Liver (tissue), 3 donors: Measurements from ENCODE around the gene PCDHGA10.
"Not testable (repeated sequence)": the region's sequence is repeated elsewhere in the genome, so short reads cannot be mapped to it uniquely, and the experiment has no call there.

Experiments used
- FOXA1 ChIP-seq: IDR thresholded peaks from 2 replicates; pipeline ENCODE4 v1.6.1; 2016; ENCODE audit warnings: antibody characterized with exemption
- HNF4G ChIP-seq: IDR thresholded peaks from 2 replicates; pipeline ENCODE4 v1.6.1; 2016; ENCODE audit warnings: antibody characterized with exemption
- JUND ChIP-seq, 2 donors: IDR thresholded peaks; 2 replicates each; pipeline ENCODE4 v1.6.1; 2016; ENCODE audit warnings: antibody characterized with exemption in 2 of 2
- RAD21 ChIP-seq, 2 donors: IDR thresholded peaks; 2 replicates each; pipeline ENCODE4 v1.6.1; 2016; ENCODE audit warnings: antibody characterized with exemption in 2 of 2, mild to moderate bottlenecking in 2 of 2
- REST ChIP-seq: IDR thresholded peaks from 2 replicates; pipeline ENCODE4 v1.6.1; 2016; ENCODE audit warnings: antibody characterized with exemption, mild to moderate bottlenecking
- RXRA ChIP-seq, 2 donors: IDR thresholded peaks; 2 replicates each; pipeline ENCODE4 v1.6.1; 2017 to 2018; ENCODE audit warnings: antibody characterized with exemption in 2 of 2, mild to moderate bottlenecking in 1 of 2
- SP1 ChIP-seq: IDR thresholded peaks from 2 replicates; pipeline ENCODE4 v1.6.1; 2018; ENCODE audit warnings: antibody characterized with exemption, mild to moderate bottlenecking
- TAF1 ChIP-seq: conservative IDR thresholded peaks from 2 replicates; pipeline ENCODE4 v1.6.1; 2016; ENCODE audit warnings: antibody characterized with exemption, mild to moderate bottlenecking
- YY1 ChIP-seq: IDR thresholded peaks from 2 replicates; pipeline ENCODE4 v1.6.1; 2016; ENCODE audit warnings: antibody characterized with exemption, mild to moderate bottlenecking
- ZBTB33 ChIP-seq: IDR thresholded peaks from 2 replicates; pipeline ENCODE4 v1.6.1; 2016; ENCODE audit warnings: antibody characterized with exemption
- TF ChIP-seq, protein P1 (sequence below): fragments of 150-350 bp; IDR thresholded peaks from 2 replicates; pipeline ENCODE4 v1.5.1; 2017; ENCODE audit warnings: improper control_type of control experiment, low read depth, low read length; ENCODE audit not compliant: missing input control
- TF ChIP-seq, protein P2 (sequence below): IDR thresholded peaks from 2 replicates; pipeline ENCODE4 v1.6.1; 2016; ENCODE audit warnings: antibody characterized with exemption
- TF ChIP-seq, protein P3 (sequence below): IDR thresholded peaks from 2 replicates; pipeline ENCODE4 v1.6.1; 2016; ENCODE audit warnings: antibody characterized with exemption
- donor health status: healthy.
- donor health status: healthy.

DNA sequence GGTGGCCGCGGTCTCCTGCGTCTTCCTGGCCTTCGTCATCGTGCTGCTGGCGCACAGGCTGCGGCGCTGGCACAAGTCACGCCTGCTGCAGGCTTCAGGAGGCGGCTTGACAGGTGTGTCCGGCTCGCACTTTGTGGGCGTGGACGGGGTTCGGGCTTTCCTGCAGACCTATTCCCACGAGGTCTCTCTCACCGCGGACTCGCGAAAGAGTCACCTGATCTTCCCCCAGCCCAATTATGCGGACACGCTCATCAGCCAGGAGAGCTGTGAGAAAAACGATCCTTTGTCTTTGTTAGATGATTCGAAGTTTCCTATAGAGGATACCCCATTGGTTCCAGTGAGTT is 2.5 kb downstream of the PCDHGA10 start:
- TF ChIP-seq, protein P1, sequence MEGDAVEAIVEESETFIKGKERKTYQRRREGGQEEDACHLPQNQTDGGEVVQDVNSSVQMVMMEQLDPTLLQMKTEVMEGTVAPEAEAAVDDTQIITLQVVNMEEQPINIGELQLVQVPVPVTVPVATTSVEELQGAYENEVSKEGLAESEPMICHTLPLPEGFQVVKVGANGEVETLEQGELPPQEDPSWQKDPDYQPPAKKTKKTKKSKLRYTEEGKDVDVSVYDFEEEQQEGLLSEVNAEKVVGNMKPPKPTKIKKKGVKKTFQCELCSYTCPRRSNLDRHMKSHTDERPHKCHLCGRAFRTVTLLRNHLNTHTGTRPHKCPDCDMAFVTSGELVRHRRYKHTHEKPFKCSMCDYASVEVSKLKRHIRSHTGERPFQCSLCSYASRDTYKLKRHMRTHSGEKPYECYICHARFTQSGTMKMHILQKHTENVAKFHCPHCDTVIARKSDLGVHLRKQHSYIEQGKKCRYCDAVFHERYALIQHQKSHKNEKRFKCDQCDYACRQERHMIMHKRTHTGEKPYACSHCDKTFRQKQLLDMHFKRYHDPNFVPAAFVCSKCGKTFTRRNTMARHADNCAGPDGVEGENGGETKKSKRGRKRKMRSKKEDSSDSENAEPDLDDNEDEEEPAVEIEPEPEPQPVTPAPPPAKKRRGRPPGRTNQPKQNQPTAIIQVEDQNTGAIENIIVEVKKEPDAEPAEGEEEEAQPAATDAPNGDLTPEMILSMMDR, result not testable (repeated sequence)
- not testable (repeated sequence) for TF ChIP-seq RAD21 (IDR thresholded peaks at IDR 0.05); SP1; JUND (IDR thresholded peaks at IDR 0.05); YY1; RXRA (IDR thresholded peaks at IDR 0.05); TAF1; HNF4G; REST; ZBTB33; FOXA1
- TF ChIP-seq, protein P2, sequence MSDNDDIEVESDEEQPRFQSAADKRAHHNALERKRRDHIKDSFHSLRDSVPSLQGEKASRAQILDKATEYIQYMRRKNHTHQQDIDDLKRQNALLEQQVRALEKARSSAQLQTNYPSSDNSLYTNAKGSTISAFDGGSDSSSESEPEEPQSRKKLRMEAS, result not testable (repeated sequence)
- TF ChIP-seq, protein P3, sequence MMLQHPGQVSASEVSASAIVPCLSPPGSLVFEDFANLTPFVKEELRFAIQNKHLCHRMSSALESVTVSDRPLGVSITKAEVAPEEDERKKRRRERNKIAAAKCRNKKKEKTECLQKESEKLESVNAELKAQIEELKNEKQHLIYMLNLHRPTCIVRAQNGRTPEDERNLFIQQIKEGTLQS, result not testable (repeated sequence)
